Small intestine (tissue), 7 donors: Measurements from ENCODE around the gene PDLIM1. TPM values are rescaled to one million over a fixed set of nuclear protein-coding genes. Genes with fewer than 3 reads are reported as not detected.

Source experiments
- DNase-seq, 2 donors: peaks; one replicate each; pipeline versions ENCODE4 v3.0.0 to v3.0.0-alpha.2; 2013
- FAIRE-seq: peaks from 2 replicates; lab custom pipeline; 2012; peaks lifted over from hg19 to GRCh38; lab: Jason Lieb, UNC
- H3K27ac ChIP-seq, 3 donors: one replicate each; pipeline ENCODE4 v1.5.1; 2013; ENCODE audit warnings: low read length in 2 of 3, mild to moderate bottlenecking in 2 of 3, control low read depth in 1 of 3, inconsistent platforms in 1 of 3, low read depth in 1 of 3, moderate library complexity in 1 of 3
- H3K27me3 ChIP-seq, 3 donors: one replicate each; pipeline ENCODE4 v1.6.1; 2013; ENCODE audit warnings: low read length in 3 of 3, inconsistent platforms in 1 of 3; ENCODE audit not compliant: control insufficient read depth in 3 of 3, insufficient read depth in 3 of 3
- H3K36me3 ChIP-seq, 3 donors: one replicate each; pipeline ENCODE4 v1.6.1; 2013; ENCODE audit warnings: low read length in 3 of 3, inconsistent platforms in 1 of 3, low read depth in 1 of 3, mild to moderate bottlenecking in 1 of 3, moderate library complexity in 1 of 3; ENCODE audit not compliant: control insufficient read depth in 3 of 3, insufficient read depth in 2 of 3
- H3K4me1 ChIP-seq, 3 donors: one replicate each; pipeline ENCODE4 v1.6.1; 2013; ENCODE audit warnings: low read length in 2 of 3, inconsistent platforms in 1 of 3, low read depth in 1 of 3, mild to moderate bottlenecking in 1 of 3, moderate library complexity in 1 of 3; ENCODE audit not compliant: control insufficient read depth in 3 of 3, insufficient read depth in 2 of 3
- H3K4me3 ChIP-seq, 3 donors: one replicate each; pipeline ENCODE4 v1.5.1; 2013; ENCODE audit warnings: low read length in 3 of 3, control low read depth in 1 of 3, inconsistent platforms in 1 of 3, low read depth in 1 of 3, mild to moderate bottlenecking in 1 of 3, moderate library complexity in 1 of 3
- H3K9me3 ChIP-seq, 2 donors: one replicate each; pipeline ENCODE4 v1.6.1; 2013; ENCODE audit warnings: low read depth in 1 of 2, low read length in 1 of 2; ENCODE audit not compliant: control insufficient read depth in 2 of 2, insufficient read depth in 1 of 2
- WGBS, 3 donors: extraction: QIAGEN DNeasy Blood & Tissue Kit; methylation state at CpG; one replicate each; pipeline ENCODE4 v1.1.7; 2013; 5-methylcytosine and 5-hydroxymethylcytosine counted together
- polyA plus RNA-seq, 4 donors: library from polyadenylated mRNA; stranded (reverse) in 3 of 4; unstranded in 1 of 4; fragments of 200-250 nt in 3 of 4; fragments of 120-200 nt in 1 of 4; gene quantifications; one replicate each; pipeline versions ENCODE4 v1.2.1 to v1.2.3, GENCODE V29; 2013
- donor health status: healthy with polysubstance abuse.
- donor health status: control.
- donor health status: control.
- donor health status: Bipolar disorder and iron deficiency.
- donor health status: healthy.

PDLIM1 gene
- polyA plus RNA-seq, 4 donors = 206 to 572 (median 429) TPM

DNA sequence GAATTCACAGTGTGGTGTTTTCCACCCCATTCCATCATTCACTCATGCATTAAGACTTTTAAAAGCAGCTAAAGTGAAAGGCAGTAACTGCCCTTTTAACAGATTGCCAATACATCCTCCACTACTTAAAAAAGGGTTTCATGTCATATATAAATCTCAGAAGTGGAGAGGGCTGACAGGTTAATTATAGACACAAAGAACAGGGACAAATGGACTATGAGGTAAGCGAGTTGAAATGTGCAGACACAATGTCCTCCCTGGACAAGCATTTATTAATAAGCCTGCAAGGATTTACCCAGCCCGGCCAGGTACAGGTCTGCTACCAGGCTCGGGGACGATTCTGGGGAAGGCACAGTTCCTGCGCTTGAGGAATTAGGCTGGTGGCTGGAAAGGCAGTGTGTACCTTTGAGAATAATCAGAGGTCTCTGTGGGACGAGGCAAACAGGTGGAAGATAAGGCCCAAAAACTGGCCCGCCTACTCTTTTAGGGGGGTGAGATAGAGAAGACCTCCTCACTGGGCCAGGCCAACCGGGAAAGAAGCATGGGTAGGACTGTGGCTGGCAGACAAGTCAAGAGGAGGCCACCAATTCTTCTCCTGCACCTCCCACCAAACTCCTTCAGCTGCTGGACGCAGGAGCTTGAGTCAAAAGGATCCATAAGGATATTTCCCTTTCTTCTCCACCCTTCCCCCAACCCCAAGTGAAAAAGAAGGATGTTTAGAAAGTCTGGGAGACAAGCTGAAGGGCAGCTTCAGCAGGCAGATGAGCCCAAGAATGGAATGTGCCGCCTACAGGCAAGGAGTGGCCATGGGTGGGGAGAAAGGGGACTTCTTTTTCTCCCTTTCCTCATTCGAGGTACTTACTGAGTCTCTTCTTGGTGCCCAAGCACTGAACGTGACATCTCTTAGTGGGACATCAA lies 1.5 kb downstream of the PDLIM1 start:
- H3K4me1 ChIP-seq = peaks cover 0 to 44% (median 0%) of the 10 kb centered on the region in 3 donors
- H3K36me3 ChIP-seq = peaks cover 0 to 13% (median 0%) of the 10 kb centered on the region in 3 donors
- H3K27me3 ChIP-seq = no peaks in the 10 kb centered on the region
- H3K4me3 ChIP-seq = peak overlapping the region; percentile 83 to 89 (median 85)
- no peaks in the 10 kb centered on the region for H3K9me3 ChIP-seq
- FAIRE-seq = no peak
- peak overlapping the region; percentile 93 to 99 (median 94) for H3K27ac ChIP-seq
- peak; percentile 76 to 82 for DNase-seq
- 7 to 41% (median 29%) methylated on average over 12 of the region's 12 CpGs for WGBS, 3 donors

DNA sequence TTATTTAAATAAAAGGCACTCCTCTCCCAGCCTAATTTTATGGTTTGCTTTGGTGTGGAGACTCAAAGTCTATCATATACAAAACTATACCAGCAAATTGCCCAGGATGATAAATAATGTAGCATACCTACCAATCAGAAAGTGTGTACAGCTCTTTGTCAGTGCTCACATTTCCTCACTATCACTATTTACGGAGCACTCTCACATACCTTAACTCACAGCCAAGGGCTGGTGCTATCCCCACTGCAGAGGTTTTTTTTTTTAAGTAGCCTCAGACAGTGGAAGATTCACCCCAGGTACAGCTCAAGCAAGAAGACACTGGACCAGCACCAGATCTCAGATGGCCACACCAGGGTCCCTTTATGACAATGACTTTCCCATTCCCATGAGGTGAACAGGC lies 2.5 kb downstream of the PDLIM1 start:
- Histone ChIP-seq H3K4me3 (peak overlapping the region in 2 of 3 donors; percentile 85 to 89), H3K27me3 (no peaks in the 10 kb centered on the region), H3K36me3 (peaks cover 0 to 15% (median 0%) of the 10 kb centered on the region in 3 donors), H3K4me1 (peaks cover 0 to 44% (median 0%) of the 10 kb centered on the region in 3 donors), H3K9me3 (no peaks in the 10 kb centered on the region), H3K27ac (peak overlapping the region in 2 of 3 donors; percentile 59 to 94)
- peak; percentile 41 to 53 for DNase-seq
- 21 to 41% (median 29%) methylated on average over 1 of the region's 1 CpG for WGBS, 3 donors
- no peak for FAIRE-seq

DNA sequence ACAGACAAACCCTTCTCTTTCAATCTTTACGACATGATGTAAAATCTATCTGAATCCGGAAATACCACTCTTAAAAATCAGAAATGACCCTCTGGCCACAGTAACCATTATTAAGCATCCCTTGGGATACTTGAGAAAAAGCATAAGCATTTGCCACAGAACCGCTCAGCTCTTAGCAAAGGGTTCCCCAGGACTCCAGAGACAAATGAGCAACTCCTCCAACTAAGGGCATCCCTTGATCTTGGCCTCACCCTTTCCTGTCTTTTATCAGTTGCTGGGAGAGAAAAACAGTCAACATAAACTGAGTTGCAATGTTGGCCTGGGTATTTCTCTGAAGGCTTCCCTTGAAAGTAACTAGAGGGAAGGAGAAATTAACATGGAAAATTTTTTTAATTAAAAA lies 3.5 kb downstream of the PDLIM1 start:
- 28 to 33% (median 32%) methylated on average over 3 of the region's 3 CpGs for WGBS, 3 donors
- DNase-seq (peak; percentile 36 to 43), FAIRE-seq (no peak)
- Histone ChIP-seq H3K27me3 (no peaks in the 10 kb centered on the region), H3K9me3 (no peaks in the 10 kb centered on the region), H3K36me3 (peaks cover 0 to 15% (median 0%) of the 10 kb centered on the region in 3 donors), H3K4me3 (peak overlapping the region in 1 of 3 donors; percentile 1), H3K4me1 (peaks cover 0 to 46% (median under 1%) of the 10 kb centered on the region in 3 donors), H3K27ac (peak overlapping the region; percentile 14 to 94 (median 49))

DNA sequence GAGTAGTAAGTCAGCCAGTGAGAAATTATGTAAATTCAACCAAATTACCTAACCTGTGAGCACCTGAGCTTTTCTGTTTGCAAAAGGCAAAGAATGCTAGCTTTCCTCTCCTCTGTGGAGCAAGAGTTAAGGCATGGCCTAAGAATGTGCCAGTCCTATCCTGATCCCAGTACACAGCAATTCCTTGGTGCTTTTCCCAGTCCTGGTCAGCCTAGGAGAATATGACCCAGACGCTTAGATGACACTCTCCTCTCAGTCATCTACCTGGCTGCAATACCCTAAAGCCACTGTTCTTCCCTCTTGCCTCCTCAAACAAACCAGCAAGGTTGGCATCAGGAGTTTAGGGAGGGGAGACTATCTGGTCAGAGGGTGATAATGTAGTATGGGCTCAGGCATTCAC lies 4.1 kb downstream of the PDLIM1 start:
- no peaks in the 10 kb centered on the region for H3K9me3 ChIP-seq
- no peak overlapping the region for H3K4me3 ChIP-seq
- FAIRE-seq = no peak
- peaks cover 0 to 15% (median 0%) of the 10 kb centered on the region in 3 donors for H3K36me3 ChIP-seq
- DNase-seq = peak in 1 of 2 donors; percentile 39
- no peaks in the 10 kb centered on the region for H3K27me3 ChIP-seq
- H3K4me1 ChIP-seq = peaks cover 0 to 50% (median 4%) of the 10 kb centered on the region in 3 donors
- 36 to 65% (median 61%) methylated on average over 1 of the region's 1 CpG for WGBS, 3 donors
- peak overlapping the region in 2 of 3 donors; percentile 49 to 94 for H3K27ac ChIP-seq

DNA sequence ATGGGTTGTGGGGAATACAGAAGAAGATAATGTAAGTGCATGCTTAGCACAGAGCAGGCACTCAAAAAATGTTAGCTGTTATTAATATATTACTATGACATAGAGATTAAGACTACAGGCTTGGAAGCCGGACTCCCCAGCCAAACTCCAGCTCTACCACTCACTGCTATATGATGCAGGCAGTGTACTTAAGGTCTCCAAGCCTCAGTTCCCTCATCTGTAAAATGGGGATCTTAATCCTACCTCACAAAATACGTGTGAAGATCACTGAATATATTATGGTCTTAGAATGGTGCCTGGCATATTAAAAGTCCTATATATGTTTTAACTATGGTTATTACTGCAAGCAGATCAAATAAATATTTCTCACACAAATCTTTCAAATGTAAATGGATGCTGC lies 5.2 kb downstream of the PDLIM1 start:
- Histone ChIP-seq H3K27me3 (no peaks in the 10 kb centered on the region), H3K9me3 (no peaks in the 10 kb centered on the region), H3K36me3 (peaks cover 0 to 15% (median 0%) of the 10 kb centered on the region in 3 donors), H3K4me1 (peaks cover 7 to 56% (median 9%) of the 10 kb centered on the region in 3 donors), H3K4me3 (no peak overlapping the region), H3K27ac (peak overlapping the region in 1 of 3 donors; percentile 29)
- DNase-seq = no peak
- WGBS, 3 donors = 72 to 85% (median 77%) methylated on average over 2 of the region's 2 CpGs
- FAIRE-seq = no peak

DNA sequence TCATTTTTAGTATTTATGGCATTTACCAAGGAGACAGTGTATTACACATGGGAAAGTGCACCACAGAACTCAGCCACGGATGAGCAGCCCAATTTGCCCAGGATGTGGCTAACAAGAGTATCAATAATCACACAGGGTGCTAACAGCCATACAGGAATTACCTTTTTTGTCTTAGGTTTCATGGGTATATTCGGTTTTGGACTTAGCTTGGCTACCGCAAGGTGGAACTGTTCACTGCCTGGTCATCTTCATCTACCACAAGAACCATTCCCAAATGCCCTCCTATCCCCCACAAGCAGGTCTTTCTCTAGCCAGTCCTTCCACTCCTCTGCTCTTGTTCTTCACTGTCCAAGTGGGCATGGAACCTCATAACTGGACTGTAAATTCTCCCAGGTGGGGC lies 6.0 kb downstream of the PDLIM1 start:
- FAIRE-seq (no peak), DNase-seq (no peak)
- peak overlapping the region; percentile 21 to 43 (median 29) for H3K27ac ChIP-seq
- WGBS, 3 donors = 66 to 75% (median 74%) methylated on average over 3 of the region's 3 CpGs
- no peak overlapping the region for H3K4me3 ChIP-seq
- H3K27me3 ChIP-seq = no peaks in the 10 kb centered on the region
- peaks cover 0 to 15% (median 0%) of the 10 kb centered on the region in 3 donors for H3K36me3 ChIP-seq
- no peaks in the 10 kb centered on the region for H3K9me3 ChIP-seq
- H3K4me1 ChIP-seq = peaks cover 7 to 63% (median 11%) of the 10 kb centered on the region in 3 donors

DNA sequence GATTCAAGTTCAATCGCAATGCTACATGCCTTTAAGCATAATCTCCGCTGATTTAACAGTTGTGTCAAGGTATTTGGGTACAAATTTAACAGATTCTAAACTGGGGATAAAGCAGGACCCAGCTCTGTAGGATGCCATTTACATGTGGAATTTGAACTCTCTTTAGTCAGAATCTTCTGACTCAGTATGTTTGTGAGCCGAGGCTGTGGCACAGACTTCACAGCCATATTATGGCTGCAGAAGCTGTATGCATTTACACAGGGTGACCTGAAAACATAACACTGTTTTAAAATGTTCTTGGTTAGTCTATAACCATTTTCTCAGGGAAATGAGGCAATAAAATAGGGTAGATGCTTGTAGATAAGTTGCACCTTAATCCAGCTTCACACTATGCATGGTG lies 8.7 kb downstream of the PDLIM1 start:
- peaks cover 10 to 72% (median 25%) of the 10 kb centered on the region in 3 donors for H3K4me1 ChIP-seq
- H3K27ac ChIP-seq = peak overlapping the region in 2 of 3 donors; percentile 19 to 65

DNA sequence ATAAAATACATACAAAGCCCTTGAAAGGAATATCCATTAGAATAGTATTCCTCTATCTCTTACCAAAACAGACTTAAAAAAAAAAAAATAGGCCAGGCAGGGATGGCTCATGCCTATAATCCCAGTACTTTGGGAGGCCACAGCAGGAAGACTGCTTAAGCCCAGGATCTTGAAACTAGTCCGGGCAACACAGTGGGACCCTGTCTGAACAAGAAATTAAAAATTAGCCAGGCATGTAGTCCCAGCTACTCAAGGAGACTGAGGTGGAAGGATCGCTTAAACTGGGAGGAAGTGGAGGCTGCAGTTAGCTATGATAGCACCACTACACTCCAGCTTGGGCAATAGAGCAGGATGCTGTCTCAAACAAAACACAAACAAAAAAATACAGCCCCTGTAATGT lies 9.6 kb downstream of the PDLIM1 start:
- no peak overlapping the region for H3K4me3 ChIP-seq
- FAIRE-seq = no peak
- DNase-seq = peak in 1 of 2 donors; percentile 6
- peak overlapping the region in 2 of 3 donors; percentile 63 to 65 for H3K27ac ChIP-seq
- H3K27me3 ChIP-seq = no peaks in the 10 kb centered on the region
- no peaks in the 10 kb centered on the region for H3K9me3 ChIP-seq
- peaks cover 10 to 73% (median 28%) of the 10 kb centered on the region in 3 donors for H3K4me1 ChIP-seq
- WGBS, 3 donors = 82 to 90% (median 86%) methylated on average over 2 of the region's 2 CpGs
- H3K36me3 ChIP-seq = peaks cover 0 to 22% (median 0%) of the 10 kb centered on the region in 3 donors

More for the DNA sequence above, 8.7 kb downstream of the PDLIM1 start:
- Histone ChIP-seq H3K9me3 (no peaks in the 10 kb centered on the region), H3K27me3 (no peaks in the 10 kb centered on the region), H3K36me3 (peaks cover 0 to 22% (median 0%) of the 10 kb centered on the region in 3 donors), H3K4me3 (no peak overlapping the region)
- 60 to 69% (median 61%) methylated on average over 3 of the region's 3 CpGs for WGBS, 3 donors
- DNase-seq (peak; percentile 60 to 68), FAIRE-seq (no peak)
